Vagina (tissue), 2 donors: ENCODE results near the gene IGF2BP3. TPM values are rescaled to one million over a fixed set of nuclear protein-coding genes. Genes with fewer than 3 reads are reported as not detected.

Experiments used
- DNase-seq, 2 donors: peaks; one replicate each; pipeline ENCODE4 v3.0.0-alpha.2; 2017; ENCODE audit errors: extremely low spot score in 2 of 2
- H3K27ac ChIP-seq: fragments of 200-600 bp; sonication (generic); one replicate; pipeline ENCODE4 v1.5.1; 2019
- H3K27me3 ChIP-seq: fragments of 200-600 bp; sonication (generic); one replicate; pipeline ENCODE4 v1.5.1; 2019
- H3K36me3 ChIP-seq, 2 donors: fragments of 200-600 bp; sonication (generic); one replicate each; pipeline ENCODE4 v1.5.1; 2017 to 2019
- H3K4me1 ChIP-seq: fragments of 200-600 bp; sonication (generic); one replicate; pipeline ENCODE4 v1.5.1; 2019
- H3K4me3 ChIP-seq, 2 donors: fragments of 200-600 bp; sonication (generic); 1 replicate in 1 of 2; 2 replicates in 1 of 2; pipeline ENCODE4 v1.5.1; 2016 to 2019
- H3K9me3 ChIP-seq: fragments of 200-600 bp; sonication (generic); one replicate; pipeline ENCODE4 v1.5.1; 2019
- POLR2A ChIP-seq, 2 donors: fragments of 450-650 bp; IDR thresholded peaks; one replicate each; pipeline ENCODE4 v1.6.1; 2017; ENCODE audit warnings: antibody characterized with exemption in 2 of 2, mild to moderate bottlenecking in 2 of 2, moderate library complexity in 2 of 2
- POLR2AphosphoS5 ChIP-seq, 2 donors: sonication (generic); formaldehyde crosslinking; IDR thresholded peaks; one replicate each; pipeline ENCODE4 v1.9.0; 2017; ENCODE audit warnings: antibody characterized with exemption in 2 of 2, mild to moderate bottlenecking in 2 of 2, low read depth in 1 of 2; ENCODE audit not compliant: insufficient read depth in 1 of 2
- intact Hi-C: fragments of 100-400 bp; cut with DNase I; formaldehyde crosslinking; loops from one replicate; pipeline ENCODE4 v1.15.1; 2023
- total RNA-seq: library from RNA; depleted of rRNA; stranded (reverse); fragments of >200 nt; gene quantifications from one replicate; pipeline ENCODE4 v1.2.3, GENCODE V29; 2016
- TF ChIP-seq, protein P1 (sequence below), 3 experiments: fragments of 450-650 bp in 2 of 3; fragments of 200-600 bp in 1 of 3; sonication (generic) in 1 of 3; IDR thresholded peaks; one replicate each; pipeline ENCODE4 v1.5.1; 2017 to 2019; ENCODE audit warnings: antibody characterized with exemption in 3 of 3, mild to moderate bottlenecking in 2 of 3, moderate library complexity in 2 of 3

The IGF2BP3 gene
- total RNA-seq, 1 donor from 2014 or later: 11.8 TPM

- no peaks in the 10 kb centered on the region for H3K9me3 ChIP-seq
- H3K4me3 ChIP-seq: no peak overlapping the region
Observed at GRCh38 chr7:23422909-23423308, 47.4 kb downstream of the IGF2BP3 start.

GRCh38 chr7:23422384-23422783 is 47.9 kb downstream of the IGF2BP3 start:
- no peaks in the 10 kb centered on the region for H3K36me3 ChIP-seq
- no peak overlapping the region for H3K27ac ChIP-seq
- DNase-seq: no peak
- no peaks in the 10 kb centered on the region for H3K9me3 ChIP-seq
- no peaks in the 10 kb centered on the region for H3K4me1 ChIP-seq
- H3K27me3 ChIP-seq: no peaks in the 10 kb centered on the region
- intact Hi-C loops: no loop called here
- no peak overlapping the region for H3K4me3 ChIP-seq
- no peak for TF ChIP-seq POLR2A (IDR thresholded peaks at IDR 0.05)
- TF ChIP-seq POLR2AphosphoS5 (IDR thresholded peaks at IDR 0.05; ENCODE audit: insufficient read depth in 1 of 2, low read depth in 1 of 2): no peak
- TF ChIP-seq, protein P1, sequence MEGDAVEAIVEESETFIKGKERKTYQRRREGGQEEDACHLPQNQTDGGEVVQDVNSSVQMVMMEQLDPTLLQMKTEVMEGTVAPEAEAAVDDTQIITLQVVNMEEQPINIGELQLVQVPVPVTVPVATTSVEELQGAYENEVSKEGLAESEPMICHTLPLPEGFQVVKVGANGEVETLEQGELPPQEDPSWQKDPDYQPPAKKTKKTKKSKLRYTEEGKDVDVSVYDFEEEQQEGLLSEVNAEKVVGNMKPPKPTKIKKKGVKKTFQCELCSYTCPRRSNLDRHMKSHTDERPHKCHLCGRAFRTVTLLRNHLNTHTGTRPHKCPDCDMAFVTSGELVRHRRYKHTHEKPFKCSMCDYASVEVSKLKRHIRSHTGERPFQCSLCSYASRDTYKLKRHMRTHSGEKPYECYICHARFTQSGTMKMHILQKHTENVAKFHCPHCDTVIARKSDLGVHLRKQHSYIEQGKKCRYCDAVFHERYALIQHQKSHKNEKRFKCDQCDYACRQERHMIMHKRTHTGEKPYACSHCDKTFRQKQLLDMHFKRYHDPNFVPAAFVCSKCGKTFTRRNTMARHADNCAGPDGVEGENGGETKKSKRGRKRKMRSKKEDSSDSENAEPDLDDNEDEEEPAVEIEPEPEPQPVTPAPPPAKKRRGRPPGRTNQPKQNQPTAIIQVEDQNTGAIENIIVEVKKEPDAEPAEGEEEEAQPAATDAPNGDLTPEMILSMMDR (IDR thresholded peaks at IDR 0.05): no peak

More at GRCh38 chr7:23422909-23423308, 47.4 kb downstream of the IGF2BP3 start:
- no peak for TF ChIP-seq POLR2A (IDR thresholded peaks at IDR 0.05)
- TF ChIP-seq POLR2AphosphoS5 (IDR thresholded peaks at IDR 0.05; ENCODE audit: insufficient read depth in 1 of 2, low read depth in 1 of 2): no peak
- TF ChIP-seq, protein P1 (IDR thresholded peaks at IDR 0.05): no peak
- Histone ChIP-seq H3K27me3 (no peaks in the 10 kb centered on the region), H3K4me1 (no peaks in the 10 kb centered on the region), H3K27ac (no peak overlapping the region), H3K36me3 (no peaks in the 10 kb centered on the region)
- intact Hi-C loops: no loop called here
- no peak for DNase-seq

DNA sequence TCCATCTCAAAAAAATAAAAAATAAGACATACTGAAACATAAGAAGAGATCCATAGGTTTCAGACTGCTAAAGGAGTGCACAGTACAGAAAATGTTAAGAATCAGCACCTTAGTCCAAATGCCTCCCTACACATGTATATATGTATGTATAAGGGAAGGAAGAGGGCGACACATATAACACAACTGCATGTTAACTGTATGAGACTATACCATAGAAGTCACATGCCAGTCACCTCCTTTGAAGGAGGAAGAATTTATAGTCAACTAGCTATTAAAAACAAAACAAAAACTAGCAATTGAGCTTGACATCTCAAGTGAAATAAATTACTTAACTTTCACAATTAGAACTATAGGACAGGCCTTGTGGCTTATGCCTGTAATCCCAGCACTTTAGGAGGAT is 50.4 kb downstream of the IGF2BP3 start:
- intact Hi-C loops: no loop called here
- TF ChIP-seq POLR2A (IDR thresholded peaks at IDR 0.05) (no peak), POLR2AphosphoS5 (IDR thresholded peaks at IDR 0.05; ENCODE audit: insufficient read depth in 1 of 2, low read depth in 1 of 2) (no peak)
- TF ChIP-seq, protein P1 (IDR thresholded peaks at IDR 0.05): no peak
- H3K27ac ChIP-seq: no peak overlapping the region

DNA sequence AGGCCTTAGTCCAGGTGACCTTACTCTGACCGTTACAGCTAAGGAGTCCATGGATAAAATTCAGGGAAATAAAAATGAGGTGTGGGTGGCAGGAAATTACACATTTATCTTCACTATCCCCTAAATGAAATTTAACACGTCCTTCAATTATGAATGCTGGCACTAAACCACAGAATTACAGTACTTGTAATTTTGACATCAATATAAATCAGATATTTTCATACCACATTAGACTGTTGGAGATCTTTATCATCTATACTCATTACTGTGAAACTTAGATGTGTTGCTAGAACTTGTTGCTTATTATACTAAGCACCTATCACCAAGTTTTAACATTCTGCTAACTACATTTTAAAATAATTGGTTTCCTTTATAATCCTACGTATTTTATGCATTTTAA is 51.1 kb downstream of the IGF2BP3 start:
- H3K4me3 ChIP-seq: no peak overlapping the region
- intact Hi-C loops: no loop called here
- no peaks in the 10 kb centered on the region for H3K27me3 ChIP-seq
- H3K9me3 ChIP-seq: no peaks in the 10 kb centered on the region
- no peaks in the 10 kb centered on the region for H3K36me3 ChIP-seq
- no peak for TF ChIP-seq POLR2AphosphoS5 (IDR thresholded peaks at IDR 0.05; ENCODE audit: insufficient read depth in 1 of 2, low read depth in 1 of 2)
- no peak for TF ChIP-seq POLR2A (IDR thresholded peaks at IDR 0.05)
- TF ChIP-seq, protein P1 (IDR thresholded peaks at IDR 0.05): no peak
- no peak overlapping the region for H3K27ac ChIP-seq
- DNase-seq: no peak
- H3K4me1 ChIP-seq: no peaks in the 10 kb centered on the region

More for the DNA sequence above, 50.4 kb downstream of the IGF2BP3 start:
- no peaks in the 10 kb centered on the region for H3K9me3 ChIP-seq
- H3K27me3 ChIP-seq: no peaks in the 10 kb centered on the region
- no peak for DNase-seq
- no peaks in the 10 kb centered on the region for H3K36me3 ChIP-seq
- H3K4me3 ChIP-seq: no peak overlapping the region
- H3K4me1 ChIP-seq: no peaks in the 10 kb centered on the region

- H3K27me3 ChIP-seq: no peaks in the 10 kb centered on the region
Observed at GRCh38 chr7:23418046-23418445, 52.2 kb downstream of the IGF2BP3 start.

More at GRCh38 chr7:23418046-23418445, 52.2 kb downstream of the IGF2BP3 start:
- H3K4me3 ChIP-seq: no peak overlapping the region
- TF ChIP-seq POLR2AphosphoS5 (IDR thresholded peaks at IDR 0.05; ENCODE audit: insufficient read depth in 1 of 2, low read depth in 1 of 2) (no peak), POLR2A (IDR thresholded peaks at IDR 0.05) (no peak)
- TF ChIP-seq, protein P1 (IDR thresholded peaks at IDR 0.05): no peak
- H3K9me3 ChIP-seq: no peaks in the 10 kb centered on the region
- no peaks in the 10 kb centered on the region for H3K36me3 ChIP-seq
- intact Hi-C loops: no loop called here
- H3K27ac ChIP-seq: no peak overlapping the region
- no peak for DNase-seq
- H3K4me1 ChIP-seq: no peaks in the 10 kb centered on the region
